Smooth muscle cell (in vitro differentiated cells): ENCODE data around the gene TANC1. TPM values are rescaled to one million over a fixed set of nuclear protein-coding genes. Genes with fewer than 3 reads are reported as not detected.

Experiments used
- DNase-seq: peaks from one replicate; lab custom pipeline; 2025; ENCODE audit not compliant: unreplicated experiment; lab: John Stamatoyannopoulos, UW
- H2AFZ ChIP-seq: fragments of 200-600 bp; sonication (generic); 2 replicates; pipeline ENCODE4 v1.6.0; 2016; ENCODE audit warnings: antibody characterized with exemption, low read depth, mild to moderate bottlenecking
- H3F3A ChIP-seq: fragments of 200-600 bp; sonication (generic); 2 replicates; pipeline ENCODE4 v1.6.0; 2017; ENCODE audit warnings: antibody characterized with exemption, low read depth
- H3K27ac ChIP-seq: fragments of 200-600 bp; sonication (generic); 2 replicates; pipeline ENCODE4 v1.5.1; 2016; ENCODE audit warnings: low read depth, mild to moderate bottlenecking
- H3K27me3 ChIP-seq: fragments of 200-600 bp; sonication (generic); 2 replicates; pipeline ENCODE4 v1.6.1; 2016; ENCODE audit warnings: low read depth, mild to moderate bottlenecking
- H3K36me3 ChIP-seq: fragments of 200-600 bp; sonication (generic); 2 replicates; pipeline ENCODE4 v1.5.1; 2016; ENCODE audit warnings: low read depth
- H3K4me1 ChIP-seq: fragments of 200-600 bp; sonication (generic); 2 replicates; pipeline ENCODE4 v1.5.1; 2016; ENCODE audit warnings: low read depth
- H3K4me2 ChIP-seq: fragments of 200-600 bp; sonication (generic); 2 replicates; pipeline ENCODE4 v1.6.0; 2016; ENCODE audit warnings: mild to moderate bottlenecking
- H3K4me3 ChIP-seq: fragments of 200-600 bp; sonication (generic); 2 replicates; pipeline ENCODE4 v1.5.1; 2016; ENCODE audit warnings: mild to moderate bottlenecking
- H3K79me2 ChIP-seq: fragments of 200-600 bp; sonication (generic); 2 replicates; pipeline ENCODE4 v1.6.0; 2016; ENCODE audit warnings: low read depth, mild to moderate bottlenecking
- H3K9ac ChIP-seq: fragments of 200-600 bp; sonication (generic); 2 replicates; pipeline ENCODE4 v1.6.0; 2016; ENCODE audit warnings: low read depth
- H3K9me3 ChIP-seq: fragments of 200-600 bp; sonication (generic); replicated peaks from 2 replicates; pipeline ENCODE4 v1.5.1; 2016; ENCODE audit warnings: low read depth
- H4K20me1 ChIP-seq: fragments of 200-600 bp; sonication (generic); 2 replicates; pipeline ENCODE4 v1.6.0; 2016; ENCODE audit warnings: low read depth
- CTCF ChIP-seq: fragments of 200-600 bp; sonication (generic); IDR thresholded peaks from 2 replicates; pipeline ENCODE4 v1.5.1; 2017; ENCODE audit warnings: borderline replicate concordance, mild to moderate bottlenecking, antibody characterized with exemption; ENCODE audit not compliant: insufficient read depth, poor library complexity, severe bottlenecking
- WGBS: methylation state at CpG from one replicate; pipeline ENCODE4 v1.1.7; 2016; ENCODE audit warnings: low lambda C conversion rate; 5-methylcytosine and 5-hydroxymethylcytosine counted together
- polyA plus RNA-seq: library from polyadenylated mRNA; unstranded; fragments of >200 nt; fragmentation: Nextera tagmentation; extraction: Ambion mirVana; gene quantifications from 2 replicates; pipeline ENCODE4 v1.2.1, GENCODE V29; 2016
- total RNA-seq: library from RNA; depleted of rRNA; stranded (reverse); fragments of >200 nt; gene quantifications from 2 replicates; pipeline ENCODE4 v1.2.3, GENCODE V29; 2014

The TANC1 gene
- total and polyA plus RNA-seq, 2 experiments from 2014 or later: 9.1 to 30.8 TPM

GRCh38 chr2:159017837-159018236 is 49.4 kb downstream of the TANC1 start:
- Histone ChIP-seq H3F3A (no peaks in the 10 kb centered on the region), H3K4me2 (no peak overlapping the region), H3K9me3 (peaks cover 5% of the 10 kb centered on the region), H3K36me3 (no peaks in the 10 kb centered on the region), H3K9ac (no peak overlapping the region), H3K27ac (no peak overlapping the region), H3K4me3 (no peak overlapping the region), H4K20me1 (peaks cover 60% of the 10 kb centered on the region), H3K4me1 (no peaks in the 10 kb centered on the region), H3K79me2 (peaks cover 58% of the 10 kb centered on the region), H3K27me3 (no peaks in the 10 kb centered on the region), H2AFZ (no peak overlapping the region)
- TF ChIP-seq CTCF: no peak
- WGBS: 85% methylated on average over 5 of the region's 5 CpGs
- no peak for DNase-seq

- no peaks in the 10 kb centered on the region for H3K36me3 ChIP-seq
- H3K4me1 ChIP-seq: no peaks in the 10 kb centered on the region
- peaks cover 71% of the 10 kb centered on the region for H4K20me1 ChIP-seq
- no peaks in the 10 kb centered on the region for H3F3A ChIP-seq
- H2AFZ ChIP-seq: no peak overlapping the region
- H3K4me2 ChIP-seq: no peak overlapping the region
- H3K27me3 ChIP-seq: no peaks in the 10 kb centered on the region
- no peak overlapping the region for H3K4me3 ChIP-seq
- H3K9ac ChIP-seq: no peak overlapping the region
- TF ChIP-seq CTCF: no peak
- H3K9me3 ChIP-seq: peaks cover 5% of the 10 kb centered on the region
- H3K27ac ChIP-seq: no peak overlapping the region
- peaks cover 58% of the 10 kb centered on the region for H3K79me2 ChIP-seq
- 95% methylated on average over 6 of the region's 6 CpGs for WGBS
- no peak for DNase-seq
Observed at GRCh38 chr2:159019021-159019420, 50.6 kb downstream of the TANC1 start.

GRCh38 chr2:159022019-159022418 is 53.6 kb downstream of the TANC1 start:
- peaks cover 55% of the 10 kb centered on the region for H3K79me2 ChIP-seq
- H3K27ac ChIP-seq: no peak overlapping the region
- no peak overlapping the region for H3K4me2 ChIP-seq
- DNase-seq: no peak
- H3K4me3 ChIP-seq: no peak overlapping the region
- no peak for TF ChIP-seq CTCF
- H2AFZ ChIP-seq: no peak overlapping the region
- H3K36me3 ChIP-seq: no peaks in the 10 kb centered on the region
- H3K9me3 ChIP-seq: no peaks in the 10 kb centered on the region
- WGBS: 83% methylated on average over 5 of the region's 5 CpGs
- no peaks in the 10 kb centered on the region for H3K4me1 ChIP-seq
- H3K27me3 ChIP-seq: no peaks in the 10 kb centered on the region
- no peak overlapping the region for H3K9ac ChIP-seq
- peaks cover 95% of the 10 kb centered on the region for H4K20me1 ChIP-seq
- H3F3A ChIP-seq: no peaks in the 10 kb centered on the region

GRCh38 chr2:159026170-159026569 is 57.7 kb downstream of the TANC1 start:
- H3K79me2 ChIP-seq: peaks cover 54% of the 10 kb centered on the region
- no peaks in the 10 kb centered on the region for H3K36me3 ChIP-seq
- H3F3A ChIP-seq: peaks cover 5% of the 10 kb centered on the region
- H3K4me2 ChIP-seq: no peak overlapping the region
- H3K27ac ChIP-seq: no peak overlapping the region
- H3K4me1 ChIP-seq: peaks cover 5% of the 10 kb centered on the region
- DNase-seq: no peak
- 66% methylated on average over 2 of the region's 2 CpGs for WGBS
- no peak for TF ChIP-seq CTCF
- H4K20me1 ChIP-seq: peaks cover 95% of the 10 kb centered on the region
- H3K27me3 ChIP-seq: no peaks in the 10 kb centered on the region
- no peak overlapping the region for H2AFZ ChIP-seq
- no peak overlapping the region for H3K4me3 ChIP-seq
- H3K9me3 ChIP-seq: no peaks in the 10 kb centered on the region
- no peak overlapping the region for H3K9ac ChIP-seq
